Osteoblast (primary cell): ENCODE data around the gene AFAP1L2. TPM values are rescaled to one million over a fixed set of nuclear protein-coding genes. Genes with fewer than 3 reads are reported as not detected.

ENCODE experiments used
- DNase-seq: peaks from one replicate; pipeline ENCODE4 v3.0.0; 2011; ENCODE audit warnings: low spot score, mixed read lengths; ENCODE audit not compliant: insufficient read length; ENCODE audit errors: missing footprints
- H2AFZ ChIP-seq: 2 replicates; pipeline ENCODE4 v1.6.0; 2011; ENCODE audit warnings: mild to moderate bottlenecking, low read length
- H3K27ac ChIP-seq: 2 replicates; pipeline ENCODE4 v1.5.1; 2011; ENCODE audit warnings: mild to moderate bottlenecking, low read depth, low read length, moderate library complexity
- H3K27me3 ChIP-seq: 2 replicates; pipeline ENCODE4 v1.6.0; 2012; ENCODE audit warnings: mild to moderate bottlenecking, control low read depth, inconsistent platforms, low read length, moderate library complexity; ENCODE audit not compliant: insufficient read depth
- H3K36me3 ChIP-seq: 2 replicates; pipeline ENCODE4 v1.5.1; 2011; ENCODE audit warnings: mild to moderate bottlenecking, low read length, control low read depth, moderate library complexity; ENCODE audit not compliant: insufficient read depth
- H3K4me1 ChIP-seq: 2 replicates; pipeline ENCODE4 v1.5.1; 2011; ENCODE audit warnings: mild to moderate bottlenecking, low read length, control low read depth, moderate library complexity; ENCODE audit not compliant: insufficient read depth
- H3K4me2 ChIP-seq: 2 replicates; pipeline ENCODE4 v1.6.0; 2011; ENCODE audit warnings: mild to moderate bottlenecking, low read length; ENCODE audit not compliant: insufficient read depth
- H3K4me3 ChIP-seq: fragments of 200-600 bp; sonication (generic); 3 replicates; pipeline ENCODE4 v1.5.1; 2012; ENCODE audit warnings: mild to moderate bottlenecking, low read length, inconsistent platforms; ENCODE audit not compliant: insufficient read depth
- H3K79me2 ChIP-seq: 2 replicates; pipeline ENCODE4 v1.6.0; 2012; ENCODE audit warnings: mild to moderate bottlenecking, low read length, control low read depth, inconsistent platforms; ENCODE audit not compliant: insufficient read depth
- H3K9me3 ChIP-seq: 2 replicates; pipeline ENCODE4 v1.5.1; 2011; ENCODE audit warnings: low read depth, low read length, control low read depth
- H4K20me1 ChIP-seq: 2 replicates; pipeline ENCODE4 v1.6.0; 2012; ENCODE audit warnings: mild to moderate bottlenecking, low read length, control low read depth; ENCODE audit not compliant: insufficient read depth
- total RNA-seq: library from RNA; depleted of rRNA; stranded (reverse); fragments of >200 nt; gene quantifications from 2 replicates; pipeline ENCODE4 v1.2.3, GENCODE V29; 2012
- TF ChIP-seq, protein P1 (sequence below): IDR thresholded peaks from 2 replicates; pipeline ENCODE4 v1.5.1; 2011; ENCODE audit warnings: mild to moderate bottlenecking, low read depth, low read length, moderate library complexity; ENCODE audit errors: extremely low read depth

The AFAP1L2 gene
- total RNA-seq, 1 donor: 0.36 TPM

DNA sequence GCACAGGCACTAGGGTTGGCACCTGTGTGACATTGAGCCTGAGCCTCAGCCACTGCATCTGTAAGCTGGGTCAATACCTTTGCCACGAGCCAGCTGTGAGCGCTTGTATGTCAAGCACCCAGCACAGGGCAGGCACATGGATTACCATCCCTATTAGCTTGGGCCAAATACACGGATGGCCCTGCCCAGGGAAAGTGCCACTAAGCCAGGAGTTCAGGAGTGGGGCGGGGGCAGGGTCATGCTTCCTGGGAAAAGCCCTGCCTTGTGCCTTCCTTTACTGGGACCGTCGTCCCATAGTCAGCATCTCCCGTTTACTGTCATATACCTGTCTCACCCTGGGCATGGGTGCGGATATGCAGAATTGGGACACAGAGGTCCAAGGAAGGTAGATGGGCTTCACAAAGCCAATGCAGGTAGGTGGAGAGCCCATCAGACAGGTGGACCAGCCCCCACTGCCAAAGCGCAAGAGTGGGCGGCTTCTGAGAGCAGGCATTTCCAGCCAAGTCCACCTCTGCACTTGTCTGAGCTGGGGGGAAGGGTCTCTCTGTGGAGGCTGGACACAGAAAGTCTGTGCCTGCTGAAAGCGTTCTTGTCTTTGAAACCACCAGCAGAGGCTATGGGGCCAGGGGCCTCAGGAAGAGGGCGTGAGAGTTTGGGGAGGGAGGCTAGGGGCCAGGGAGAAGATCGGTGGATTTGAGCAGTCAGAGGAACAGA, 92.6 kb downstream of the AFAP1L2 start:
- TF ChIP-seq, protein P1, sequence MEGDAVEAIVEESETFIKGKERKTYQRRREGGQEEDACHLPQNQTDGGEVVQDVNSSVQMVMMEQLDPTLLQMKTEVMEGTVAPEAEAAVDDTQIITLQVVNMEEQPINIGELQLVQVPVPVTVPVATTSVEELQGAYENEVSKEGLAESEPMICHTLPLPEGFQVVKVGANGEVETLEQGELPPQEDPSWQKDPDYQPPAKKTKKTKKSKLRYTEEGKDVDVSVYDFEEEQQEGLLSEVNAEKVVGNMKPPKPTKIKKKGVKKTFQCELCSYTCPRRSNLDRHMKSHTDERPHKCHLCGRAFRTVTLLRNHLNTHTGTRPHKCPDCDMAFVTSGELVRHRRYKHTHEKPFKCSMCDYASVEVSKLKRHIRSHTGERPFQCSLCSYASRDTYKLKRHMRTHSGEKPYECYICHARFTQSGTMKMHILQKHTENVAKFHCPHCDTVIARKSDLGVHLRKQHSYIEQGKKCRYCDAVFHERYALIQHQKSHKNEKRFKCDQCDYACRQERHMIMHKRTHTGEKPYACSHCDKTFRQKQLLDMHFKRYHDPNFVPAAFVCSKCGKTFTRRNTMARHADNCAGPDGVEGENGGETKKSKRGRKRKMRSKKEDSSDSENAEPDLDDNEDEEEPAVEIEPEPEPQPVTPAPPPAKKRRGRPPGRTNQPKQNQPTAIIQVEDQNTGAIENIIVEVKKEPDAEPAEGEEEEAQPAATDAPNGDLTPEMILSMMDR: no peak
- Histone ChIP-seq H3K4me1 (peaks cover 13% of the 10 kb centered on the region), H3K4me3 (no peak overlapping the region), H3K27ac (no peak overlapping the region), H3K4me2 (no peak overlapping the region), H3K79me2 (no peaks in the 10 kb centered on the region), H4K20me1 (no peaks in the 10 kb centered on the region), H3K9me3 (no peaks in the 10 kb centered on the region), H3K36me3 (no peaks in the 10 kb centered on the region), H3K27me3 (peaks cover 3% of the 10 kb centered on the region), H2AFZ (no peak overlapping the region)
- DNase-seq: no peak

DNA sequence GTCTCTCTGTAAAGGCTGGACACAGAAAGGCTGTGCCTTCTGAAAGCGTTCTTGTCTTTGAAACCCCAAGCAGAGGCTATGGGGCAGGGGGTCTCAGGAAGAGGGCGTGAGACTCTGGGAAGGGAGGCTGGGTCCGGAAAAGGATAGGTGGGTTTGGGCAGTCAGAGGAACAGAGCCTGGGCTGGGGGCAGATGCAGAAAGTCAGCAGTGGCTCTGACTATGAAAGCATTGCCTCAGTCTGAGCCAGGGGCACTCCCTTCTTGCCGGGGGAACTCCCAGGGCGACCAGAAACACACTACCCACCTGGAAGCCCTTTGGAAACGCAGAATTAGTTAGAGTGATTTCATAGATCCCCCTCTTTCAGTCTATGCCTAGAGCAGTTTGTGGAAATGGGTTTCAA, 93.3 kb downstream of the AFAP1L2 start:
- H3K36me3 ChIP-seq: no peaks in the 10 kb centered on the region
- DNase-seq: no peak
- no peaks in the 10 kb centered on the region for H4K20me1 ChIP-seq
- H3K4me1 ChIP-seq: peaks cover 17% of the 10 kb centered on the region
- TF ChIP-seq, protein P1: no peak
- no peaks in the 10 kb centered on the region for H3K27me3 ChIP-seq
- H3K9me3 ChIP-seq: no peaks in the 10 kb centered on the region
- no peak overlapping the region for H2AFZ ChIP-seq
- H3K4me2 ChIP-seq: no peak overlapping the region
- no peak overlapping the region for H3K27ac ChIP-seq
- H3K4me3 ChIP-seq: no peak overlapping the region
- no peaks in the 10 kb centered on the region for H3K79me2 ChIP-seq

DNA sequence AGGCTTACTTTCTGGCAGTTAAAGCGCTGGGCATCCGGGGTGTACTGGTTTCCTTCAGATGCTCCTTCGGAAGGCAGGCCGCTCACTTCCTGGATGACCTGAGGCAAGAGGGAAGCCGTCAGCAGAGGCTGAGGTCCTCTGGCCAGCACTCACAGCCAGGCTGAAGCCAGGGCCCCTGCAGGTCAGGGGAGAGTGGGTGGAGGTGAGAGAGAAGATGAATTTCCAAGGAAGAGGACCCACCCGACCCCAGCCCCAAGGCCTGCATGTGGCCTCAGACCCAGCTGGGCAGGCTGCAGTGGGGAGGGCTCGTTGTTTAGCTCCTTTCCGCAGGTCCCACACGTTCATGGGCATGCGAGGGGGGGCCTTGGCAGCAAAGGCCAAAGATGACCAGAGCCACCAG, 94.0 kb downstream of the AFAP1L2 start:
- no peaks in the 10 kb centered on the region for H3K27me3 ChIP-seq
- no peaks in the 10 kb centered on the region for H4K20me1 ChIP-seq
- H2AFZ ChIP-seq: no peak overlapping the region
- peak; percentile 74 for DNase-seq
- peaks cover 17% of the 10 kb centered on the region for H3K4me1 ChIP-seq
- no peaks in the 10 kb centered on the region for H3K36me3 ChIP-seq
- no peak overlapping the region for H3K4me3 ChIP-seq
- no peaks in the 10 kb centered on the region for H3K9me3 ChIP-seq
- no peak overlapping the region for H3K27ac ChIP-seq
- H3K4me2 ChIP-seq: no peak overlapping the region
- no peaks in the 10 kb centered on the region for H3K79me2 ChIP-seq
- TF ChIP-seq, protein P1: no peak

DNA sequence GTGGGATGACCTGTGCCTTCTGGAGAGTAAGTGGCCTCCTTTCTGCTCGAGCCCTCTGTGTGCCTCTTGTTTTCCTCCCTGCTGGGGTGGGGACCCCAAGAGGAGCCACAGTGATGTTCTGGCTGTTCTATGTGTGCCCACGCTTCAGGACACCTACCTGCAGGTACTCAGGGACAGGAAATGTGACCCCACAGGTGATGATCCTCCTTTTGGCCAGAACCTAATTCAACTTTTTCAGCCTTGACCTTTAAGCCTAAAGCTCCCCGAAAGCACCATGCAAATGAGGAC, 95.0 kb downstream of the AFAP1L2 start:
- no peak overlapping the region for H3K4me2 ChIP-seq
- H3K4me3 ChIP-seq: no peak overlapping the region
- H3K9me3 ChIP-seq: no peaks in the 10 kb centered on the region
- H3K79me2 ChIP-seq: no peaks in the 10 kb centered on the region
- no peaks in the 10 kb centered on the region for H3K36me3 ChIP-seq
- TF ChIP-seq, protein P1: no peak
- H3K27ac ChIP-seq: no peak overlapping the region
- H2AFZ ChIP-seq: no peak overlapping the region
- peaks cover 21% of the 10 kb centered on the region for H3K4me1 ChIP-seq
- no peak for DNase-seq
- H4K20me1 ChIP-seq: no peaks in the 10 kb centered on the region
- no peaks in the 10 kb centered on the region for H3K27me3 ChIP-seq
